ENCODE data around the gene PARD3. TPM values are rescaled to one million over a fixed set of nuclear protein-coding genes. Genes with fewer than 3 reads are reported as not detected.
"Not testable (repeated sequence)": the region's sequence is repeated elsewhere in the genome, so short reads cannot be mapped to it uniquely, and the experiment has no call there.

PARD3 gene
- total and polyA plus RNA-seq, 10 of the 15 experiments (the other 5 are each of a cell fraction or from before 2014, with no cell fraction given), result 2.6 to 43.1 (median 13.9) TPM

- no peak for TF ChIP-seq EED (IDR thresholded peaks at IDR 0.05; ENCODE audit: low read depth)
- no peak for TF ChIP-seq NRF1 (conservative IDR thresholded peaks at IDR 0.05; ENCODE audit: low read depth, low read length)
- TF ChIP-seq EZH2 (IDR thresholded peaks at IDR 0.05; ENCODE audit: borderline replicate concordance, control insufficient read depth, low read depth, low read length), result no peak
- no peak for TF ChIP-seq RB1 (IDR thresholded peaks at IDR 0.05; ENCODE audit: borderline replicate concordance)
Measured at GRCh38 chr10:34742456-34742855, 72.6 kb downstream of the PARD3 start (continued).

GRCh38 chr10:34741087-34741486 lies 74.0 kb downstream of the PARD3 start:
- 33% methylated on average over 4 of the region's 4 CpGs for WGBS (ENCODE audit: insufficient coverage, insufficient replicate concordance, low lambda C conversion rate, missing lambda C conversion rate)
- not testable (repeated sequence) for FAIRE-seq
- SMC1A ChIA-PET (ENCODE audit: uncharacterized antibody, unreplicated experiment), result interaction anchor here (0.8 to 7.3 kb wide), 6 partner anchors 9 to 75 kb away, joined by 3 to 56 read pairs (median 12); no protein-coding TSS in a partner anchor

More at GRCh38 chr10:34741087-34741486, 74.0 kb downstream of the PARD3 start:
- DNase-seq (ENCODE audit: low read depth, low spot score); ATAC-seq; intact Hi-C loops (cut with micrococcal nuclease; ENCODE audit: unreplicated experiment); H3K9ac ChIP-seq (ENCODE audit: control insufficient read depth, insufficient read depth, low read length); H4K20me1 ChIP-seq (ENCODE audit: control insufficient read depth, insufficient read depth); H3K36me3 ChIP-seq (ENCODE audit: control insufficient read depth in 2 of 2, insufficient read depth in 2 of 2, low read length in 1 of 2); H3K27ac ChIP-seq (ENCODE audit: control insufficient read depth, insufficient read depth); in situ Hi-C loops (cut with MboI); H3K4me3 ChIP-seq; H3K9me3 ChIP-seq (replicated peaks; ENCODE audit: control insufficient read depth, insufficient read depth, low read length); BruUV-seq (replicated peaks); H2AFZ ChIP-seq (ENCODE audit: control insufficient read depth, low read depth, low read length); H3K4me2 ChIP-seq (ENCODE audit: control insufficient read depth, insufficient read depth); H3K79me2 ChIP-seq (ENCODE audit: control insufficient read depth, insufficient read depth, low read length); H3K4me1 ChIP-seq (ENCODE audit: control insufficient read depth, insufficient read depth, low read length): not testable (repeated sequence)
- H3K27me3 ChIP-seq (replicated peaks in 1 of 2; ENCODE audit: control insufficient read depth in 2 of 2, insufficient read depth in 2 of 2, low read length in 1 of 2), result peaks cover 0 to 11% of the 10 kb centered on the region in 2 experiments; a peak in 2 of 4 replicates
- ChIA-PET CTCF (interaction anchor here (1.4 to 7.7 kb wide), 3 partner anchors 9 to 16 kb away, joined by 6 to 54 read pairs (median 32); no protein-coding TSS in a partner anchor), RAD21 (ENCODE audit: unreplicated experiment) (interaction anchor here (0.6 to 3.5 kb wide), 8 partner anchors 11 to 219 kb away, joined by 3 to 18 read pairs (median 4); no protein-coding TSS in a partner anchor), POLR2A (interaction anchor here (0.6 to 2.0 kb wide), 6 partner anchors 9 to 72 kb away, joined by 3 to 8 read pairs (median 3); no protein-coding TSS in a partner anchor)

Measured in GM12878 (cell line).